WTC11 (cell line): Measurements from ENCODE around the gene DRD5. TPM values are rescaled to one million over a fixed set of nuclear protein-coding genes. Genes with fewer than 3 reads are reported as not detected.
"Not testable (repeated sequence)": the region's sequence is repeated elsewhere in the genome, so short reads cannot be mapped to it uniquely, and the experiment has no call there.

Experiments used
- ATAC-seq: fragments of 200-7000 bp; cut with Tn5 transposase; 2 replicates; pipeline ENCODE4 v1.10.0; 2021; ENCODE audit warnings: mild to moderate bottlenecking, moderate library complexity
- Bru-seq: library from RNA; stranded (reverse); fragments of 400-500 nt; gene quantifications from one replicate; lab custom pipeline; 2021; lab: Mats Ljungman, UMichigan
- CTCF ChIA-PET: fragments of 300-600 bp; sonication (Branson Sonifier 250); formaldehyde crosslinking; loops from one replicate; lab custom pipeline; 2021; ENCODE audit warnings: antibody characterized with exemption; lab: Charles Lee
- POLR2A ChIA-PET: fragments of 350-600 bp; sonication (Branson Sonifier 250); formaldehyde crosslinking; loops from one replicate; lab custom pipeline; 2021; ENCODE audit warnings: antibody characterized with exemption; lab: Charles Lee
- DNase-seq: peaks from one replicate; pipeline ENCODE4 v3.0.0; 2021; ENCODE audit warnings: low spot score
- H3K27ac Mint-ChIP-seq: 2 replicates; pipeline ENCODE4 v1.8.0; 2021; ENCODE audit warnings: mixed read lengths
- H3K27me3 Mint-ChIP-seq: 2 replicates; pipeline ENCODE4 v1.8.0; 2021; ENCODE audit warnings: low read depth, mild to moderate bottlenecking, moderate library complexity, mixed read lengths
- H3K36me3 Mint-ChIP-seq: 2 replicates; pipeline ENCODE4 v1.8.0; 2021; ENCODE audit warnings: mixed read lengths
- H3K4me1 Mint-ChIP-seq: 2 replicates; pipeline ENCODE4 v1.8.0; 2022; ENCODE audit warnings: mixed read lengths
- H3K4me3 Mint-ChIP-seq: 2 replicates; pipeline ENCODE4 v1.8.0; 2021; ENCODE audit warnings: mild to moderate bottlenecking, moderate library complexity, mixed read lengths
- H3K9me3 Mint-ChIP-seq: 2 replicates; pipeline ENCODE4 v1.8.0; 2021; ENCODE audit warnings: mixed read lengths
- CDX4 ChIP-seq: fragments of 250-450 bp; sonication (Bioruptor Pico); IDR thresholded peaks from 2 replicates; pipeline ENCODE4 v1.9.0; 2021; ENCODE audit warnings: moderate library complexity, mild to moderate bottlenecking, inconsistent platforms, borderline replicate concordance
- E2F5 ChIP-seq: sonication (generic); formaldehyde crosslinking; IDR thresholded peaks from 2 replicates; pipeline ENCODE4 v1.8.1; 2022; ENCODE audit warnings: mild to moderate bottlenecking, moderate library complexity, missing genetic modification reagents
- EMX1 ChIP-seq: fragments of 250-450 bp; sonication (Bioruptor Pico); IDR thresholded peaks from 2 replicates; pipeline ENCODE4 v1.8.0; 2021; ENCODE audit warnings: mild to moderate bottlenecking
- ETV6 ChIP-seq: sonication (generic); formaldehyde crosslinking; IDR thresholded peaks from 2 replicates; pipeline ENCODE4 v1.8.1; 2022; ENCODE audit warnings: mild to moderate bottlenecking, missing genetic modification reagents
- FOXK1 ChIP-seq: sonication (generic); formaldehyde crosslinking; IDR thresholded peaks from 2 replicates; pipeline ENCODE4 v1.8.0; 2022; ENCODE audit warnings: mild to moderate bottlenecking, moderate library complexity, missing genetic modification reagents
- FOXP1 ChIP-seq: sonication (generic); formaldehyde crosslinking; IDR thresholded peaks from 2 replicates; pipeline ENCODE4 v1.8.0; 2022; ENCODE audit warnings: missing genetic modification reagents, mild to moderate bottlenecking, moderate library complexity, borderline replicate concordance
- GABPB1 ChIP-seq: sonication (generic); formaldehyde crosslinking; IDR thresholded peaks from 2 replicates; pipeline ENCODE4 v1.8.1; 2023; ENCODE audit warnings: mild to moderate bottlenecking, missing genetic modification reagents
- HMGA2 ChIP-seq: fragments of 250-450 bp; sonication (Bioruptor Pico); IDR thresholded peaks from 2 replicates; pipeline ENCODE4 v1.4.0; 2021; ENCODE audit warnings: mild to moderate bottlenecking, moderate library complexity
- HMGXB4 ChIP-seq: sonication (generic); formaldehyde crosslinking; IDR thresholded peaks from 2 replicates; pipeline ENCODE4 v1.8.1; 2023; ENCODE audit warnings: mild to moderate bottlenecking, moderate library complexity, missing genetic modification reagents
- IRF1 ChIP-seq: sonication (generic); formaldehyde crosslinking; IDR thresholded peaks from 2 replicates; pipeline ENCODE4 v1.8.0; 2023; ENCODE audit warnings: missing genetic modification reagents
- PREB ChIP-seq: sonication (generic); formaldehyde crosslinking; IDR thresholded peaks from 2 replicates; pipeline ENCODE4 v1.8.1; 2022; ENCODE audit warnings: mild to moderate bottlenecking, missing genetic modification reagents, moderate library complexity, borderline replicate concordance
- RELA ChIP-seq: sonication (generic); formaldehyde crosslinking; IDR thresholded peaks from 2 replicates; pipeline ENCODE4 v1.8.1; 2022; ENCODE audit warnings: missing genetic modification reagents, mild to moderate bottlenecking, borderline replicate concordance
- SOX15 ChIP-seq: fragments of 250-450 bp; sonication (Bioruptor Pico); IDR thresholded peaks from 2 replicates; pipeline ENCODE4 v1.9.0; 2021; ENCODE audit warnings: mild to moderate bottlenecking
- USF2 ChIP-seq: sonication (generic); formaldehyde crosslinking; IDR thresholded peaks from 2 replicates; pipeline ENCODE4 v1.8.1; 2023; ENCODE audit warnings: mild to moderate bottlenecking, missing genetic modification reagents, moderate library complexity
- ZNF138 ChIP-seq: sonication (generic); formaldehyde crosslinking; conservative IDR thresholded peaks from 2 replicates; pipeline ENCODE4 v1.8.1; 2022; ENCODE audit warnings: mild to moderate bottlenecking, moderate library complexity, missing genetic modification reagents
- ZNF219 ChIP-seq: sonication (generic); formaldehyde crosslinking; IDR thresholded peaks from 2 replicates; pipeline ENCODE4 v1.8.0; 2023; ENCODE audit warnings: missing genetic modification reagents, mild to moderate bottlenecking, borderline replicate concordance
- ZNF512 ChIP-seq: sonication (generic); formaldehyde crosslinking; IDR thresholded peaks from 2 replicates; pipeline ENCODE4 v1.8.1; 2022; ENCODE audit warnings: missing genetic modification reagents, borderline replicate concordance
- long read RNA-seq, 3 experiments: library from RNA in 1 of 3; library from capped mRNA in 1 of 3; library from polyadenylated mRNA in 1 of 3; unstranded in 2 of 3; stranded (forward) in 1 of 3; transcript quantifications; one replicate each; pipeline ENCODE4 v2.0.0, GENCODE V29; 2021
- total RNA-seq: library from RNA; stranded (reverse); gene quantifications from 3 replicates; pipeline ENCODE4 v1.2.3, GENCODE V29; 2021

DRD5 gene
- total RNA-seq (0.07 TPM in 2 of 3 replicates, not detected in the other), Bru-seq, nascent RNA (percentile 12 among the genes with signal in this experiment)
- long read RNA-seq, experiment 1, partial matches to known transcripts, result 0 of 1 reads
- long read RNA-seq, experiment 1, other reads (novel, unspliced or antisense), result 0 of 1 reads
- long read RNA-seq, experiment 2, partial matches to known transcripts, result 0 of 1 reads
- long read RNA-seq, experiment 2, other reads (novel, unspliced or antisense), result 0 of 1 reads
- long read RNA-seq, experiment 3, result 0 reads

GRCh38 chr4:9781343-9782135 is at the start of gene DRD5:
Gene DRD5, plus strand, starts transcription at chr4:9781634. Its CDS starts 396 bp downstream, at chr4:9782030.
- Mint-ChIP-seq H3K4me3 (peak within 1 kb of the TSS; percentile 72), H3K4me1 (peaks cover 11% of the 10 kb centered on the region), H3K27me3 (peaks cover 73% of the 10 kb centered on the region), H3K9me3 (no peaks in the 10 kb centered on the region), H3K36me3 (no peaks in the 10 kb centered on the region), H3K27ac (no peak within 1 kb of the TSS)
- CTCF ChIA-PET, result interaction anchor here (0.6 to 1.4 kb wide), 2 partner anchors 19 to 286 kb away, joined by 3 read pairs; no protein-coding TSS in a partner anchor
- ATAC-seq, result peak; percentile 72
- peak; percentile 69 for DNase-seq
- POLR2A ChIA-PET, result no interaction called here
- no peak for TF ChIP-seq ETV6
- no peak for TF ChIP-seq PREB (CRISPR knock-in tag)
- no peak for TF ChIP-seq ZNF138 (CRISPR knock-in tag)
- TF ChIP-seq GABPB1 (CRISPR knock-in tag), result no peak
- TF ChIP-seq FOXP1 (CRISPR knock-in tag), result no peak
- no peak for TF ChIP-seq IRF1
- no peak for TF ChIP-seq E2F5 (CRISPR knock-in tag)
- no peak for TF ChIP-seq FOXK1
- no peak for TF ChIP-seq USF2 (CRISPR knock-in tag)
- no peak for TF ChIP-seq CDX4 (CRISPR knock-in tag)
- no peak for TF ChIP-seq ZNF512 (CRISPR knock-in tag)
- TF ChIP-seq HMGXB4, result no peak; the same call in 1 of the 2 replicates
- no peak for TF ChIP-seq SOX15 (CRISPR knock-in tag)
- no peak for TF ChIP-seq ZNF219 (CRISPR knock-in tag)
- TF ChIP-seq RELA (CRISPR knock-in tag), result no peak
- no peak for TF ChIP-seq EMX1
- TF ChIP-seq HMGA2 (CRISPR knock-in tag), result no peak

- H3K4me1 Mint-ChIP-seq, result peaks cover 25% of the 10 kb centered on the region
- H3K9me3 Mint-ChIP-seq, DNase-seq, CTCF ChIA-PET, H3K36me3 Mint-ChIP-seq, POLR2A ChIA-PET, H3K4me3 Mint-ChIP-seq, ATAC-seq, H3K27ac Mint-ChIP-seq, H3K27me3 Mint-ChIP-seq: not testable (repeated sequence)
Measured at GRCh38 chr4:9732256-9732655, 49.2 kb upstream of the DRD5 start.
